K562 treated with DMSO at 1 percent for 12 hours (cell line): ENCODE measurements around the gene UNC5C. TPM values are rescaled to one million over a fixed set of nuclear protein-coding genes. Genes with fewer than 3 reads are reported as not detected.

Experiments used
- total RNA-seq: library from RNA; unstranded; fragments of 300-600 nt; gene quantifications from 2 replicates; pipeline ENCODE4 v1.2.3, GENCODE V29; 2022; ENCODE audit not compliant: insufficient read depth

Gene UNC5C
- not detected in 2 replicates for total RNA-seq

DNA sequence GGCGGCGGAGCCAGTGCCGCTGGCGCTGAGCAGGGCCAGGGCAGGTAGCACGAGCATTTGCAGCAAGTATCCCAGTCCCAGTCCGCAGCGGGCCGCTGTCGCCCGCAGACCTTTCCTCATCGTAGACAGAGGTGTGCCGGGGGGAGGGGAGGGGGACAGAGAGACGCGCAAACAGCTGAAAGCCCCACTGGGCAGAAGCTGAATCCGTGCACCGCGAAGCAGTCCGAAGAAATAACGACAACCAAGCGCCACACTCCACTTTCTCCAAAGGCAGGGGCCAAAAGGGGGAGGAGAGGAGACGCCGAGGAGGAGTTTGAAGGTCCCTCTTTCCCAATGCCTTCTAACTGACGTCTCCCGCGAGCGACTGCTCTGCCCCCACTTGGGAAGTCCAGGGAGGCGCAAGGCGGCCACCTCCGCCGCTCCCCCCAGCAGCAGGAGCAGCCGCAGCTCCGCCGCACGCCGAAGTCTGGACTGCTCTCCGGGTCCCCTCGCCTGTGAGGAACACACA, at the start of gene UNC5C:
Gene UNC5C, minus strand, starts transcription at position 236 of the 508 bp plus-strand sequence.

